ENCODE measurements around the gene PYDC2. TPM values are rescaled to one million over a fixed set of nuclear protein-coding genes. Genes with fewer than 3 reads are reported as not detected.

The PYDC2 gene
- not detected for total RNA-seq
- long read RNA-seq, donor 1: 0 reads
- long read RNA-seq, donor 2: 0 reads

GRCh38 chr3:191461113-191461595, at the start of gene PYDC2:
PYDC2 (plus strand) TSS chr3:191461163; CDS start chr3:191461163, 0 bp downstream.
- ATAC-seq (no peak), DNase-seq (no peak)
- intact Hi-C loops (cut with DNase I, micrococcal nuclease): no loop called here
- Histone ChIP-seq H3K36me3 (ENCODE audit: low read depth) (no peaks in the 10 kb centered on the region), H3K4me1 (ENCODE audit: low read depth) (no peaks in the 10 kb centered on the region), H3K4me3 (no peak within 1 kb of the TSS), H3K9me3 (no peaks in the 10 kb centered on the region)
- TF ChIP-seq CTCF (IDR thresholded peaks at IDR 0.05): no peak

- H3K9me3 ChIP-seq: peaks cover 10% of the 10 kb centered on the region
- no peaks in the 10 kb centered on the region for H3K4me1 ChIP-seq (ENCODE audit: low read depth)
- intact Hi-C loops (cut with DNase I, micrococcal nuclease): loop anchor here (10.0 kb wide), 2 partner anchors 168 to 1032 kb away; no protein-coding TSS in a partner anchor
- no peaks in the 10 kb centered on the region for H3K36me3 ChIP-seq (ENCODE audit: low read depth)
- ATAC-seq (no peak), DNase-seq (no peak)
- no peak overlapping the region for H3K4me3 ChIP-seq
- no peak for TF ChIP-seq CTCF (IDR thresholded peaks at IDR 0.05)
Measured at GRCh38 chr3:191412759-191413158, 48.2 kb upstream of the PYDC2 start.

- no peaks in the 10 kb centered on the region for H3K36me3 ChIP-seq (ENCODE audit: low read depth)
- intact Hi-C loops (cut with DNase I, micrococcal nuclease): loop anchor here (10.0 kb wide), 2 partner anchors 169 to 1031 kb away; no protein-coding TSS in a partner anchor
- no peak for ATAC-seq
- no peak for TF ChIP-seq CTCF (IDR thresholded peaks at IDR 0.05)
- H3K4me1 ChIP-seq (ENCODE audit: low read depth): no peaks in the 10 kb centered on the region
- H3K9me3 ChIP-seq: peaks cover 9% of the 10 kb centered on the region
- H3K4me3 ChIP-seq: no peak overlapping the region
- no peak for DNase-seq
Measured at GRCh38 chr3:191414286-191414685, 46.7 kb upstream of the PYDC2 start.

- no peak for DNase-seq
- Histone ChIP-seq H3K4me1 (ENCODE audit: low read depth) (no peaks in the 10 kb centered on the region), H3K36me3 (ENCODE audit: low read depth) (no peaks in the 10 kb centered on the region), H3K9me3 (peaks cover 4% of the 10 kb centered on the region), H3K4me3 (no peak overlapping the region)
- TF ChIP-seq CTCF (IDR thresholded peaks at IDR 0.05): no peak
- ATAC-seq: no peak
- intact Hi-C loops (cut with DNase I, micrococcal nuclease): loop anchor here (10.0 kb wide), 2 partner anchors 170 to 1030 kb away; no protein-coding TSS in a partner anchor
Measured at GRCh38 chr3:191414732-191415131, 46.2 kb upstream of the PYDC2 start.

- intact Hi-C loops (cut with DNase I, micrococcal nuclease): loop anchor here (10.0 kb wide), 2 partner anchors 171 to 1029 kb away; no protein-coding TSS in a partner anchor
- H3K4me1 ChIP-seq (ENCODE audit: low read depth): no peaks in the 10 kb centered on the region
- H3K9me3 ChIP-seq: no peaks in the 10 kb centered on the region
- TF ChIP-seq CTCF (IDR thresholded peaks at IDR 0.05): no peak
- no peak for DNase-seq
- no peak overlapping the region for H3K4me3 ChIP-seq
- ATAC-seq: no peak
- H3K36me3 ChIP-seq (ENCODE audit: low read depth): no peaks in the 10 kb centered on the region
Measured at GRCh38 chr3:191415566-191415965, 45.4 kb upstream of the PYDC2 start.

GRCh38 chr3:191417457-191417729, 43.6 kb upstream of the PYDC2 start:
- ATAC-seq: no peak
- H3K4me3 ChIP-seq: no peak overlapping the region
- no peak for DNase-seq
- TF ChIP-seq CTCF (IDR thresholded peaks at IDR 0.05): no peak
- no peaks in the 10 kb centered on the region for H3K9me3 ChIP-seq
- intact Hi-C loops (cut with DNase I, micrococcal nuclease): loop anchor here (10.0 kb wide), 2 partner anchors 173 to 1027 kb away; no protein-coding TSS in a partner anchor
- no peaks in the 10 kb centered on the region for H3K36me3 ChIP-seq (ENCODE audit: low read depth)
- no peaks in the 10 kb centered on the region for H3K4me1 ChIP-seq (ENCODE audit: low read depth)
